HepG2 (cell line): ENCODE results near the gene NGEF. TPM values are rescaled to one million over a fixed set of nuclear protein-coding genes. Genes with fewer than 3 reads are reported as not detected.

ENCODE experiments used
- CENPX ChIP-seq: sonication (generic); formaldehyde crosslinking; IDR thresholded peaks from 2 replicates; pipeline ENCODE4 v1.9.0; 2021; ENCODE audit warnings: mild to moderate bottlenecking, missing genetic modification reagents, moderate library complexity
- DNMT3B ChIP-seq: conservative IDR thresholded peaks from 2 replicates; pipeline ENCODE4 v1.6.1; 2016; ENCODE audit warnings: missing biosample characterization, control low read depth
- ELF1 ChIP-seq: sonication (generic); formaldehyde crosslinking; IDR thresholded peaks from 2 replicates; pipeline ENCODE4 v1.4.0; 2020; ENCODE audit warnings: missing genetic modification reagents
- HNRNPH1 ChIP-seq: fragments of 200-400 bp; formaldehyde crosslinking; optimal IDR thresholded peaks from 2 replicates; pipeline ENCODE3; 2017; ENCODE audit warnings: mild to moderate bottlenecking, low read depth, low read length
- NFATC3 ChIP-seq: sonication (generic); formaldehyde crosslinking; IDR thresholded peaks from 2 replicates; pipeline ENCODE4 v1.5.1; 2020; ENCODE audit warnings: mild to moderate bottlenecking, missing genetic modification reagents
- NFKBIZ ChIP-seq: IDR thresholded peaks from 2 replicates; pipeline ENCODE4 v1.6.1; 2018; ENCODE audit warnings: missing genetic modification reagents, missing compliant biosample characterization
- RBFOX2 ChIP-seq: fragments of 200-400 bp; formaldehyde crosslinking; IDR thresholded peaks from 2 replicates; pipeline ENCODE4 v1.6.1; 2017; ENCODE audit warnings: low read depth, mild to moderate bottlenecking, low read length
- RELA ChIP-seq: sonication (generic); formaldehyde crosslinking; IDR thresholded peaks from 2 replicates; pipeline ENCODE4 v1.4.0; 2020; ENCODE audit warnings: missing genetic modification reagents
- SAP130 ChIP-seq: IDR thresholded peaks from 2 replicates; pipeline ENCODE4 v1.6.1; 2016; ENCODE audit warnings: low read depth
- ZBTB21 ChIP-seq: sonication (generic); formaldehyde crosslinking; IDR thresholded peaks from 2 replicates; pipeline ENCODE4 v1.4.0; 2020; ENCODE audit warnings: missing genetic modification reagents
- ZNF451 ChIP-seq: sonication (generic); formaldehyde crosslinking; IDR thresholded peaks from 2 replicates; pipeline ENCODE4 v1.5.0; 2020; ENCODE audit warnings: mild to moderate bottlenecking, missing genetic modification reagents
- ZNF546 ChIP-seq: sonication (generic); formaldehyde crosslinking; conservative IDR thresholded peaks from 2 replicates; pipeline ENCODE4 v1.8.1; 2023; ENCODE audit warnings: mild to moderate bottlenecking, missing genetic modification reagents
- polyA plus RNA-seq, 8 experiments: library from polyadenylated mRNA; depleted of rRNA in 3 of 8; stranded (reverse) in 7 of 8; unstranded in 1 of 8; fragments of >200 nt; fragmentation: Illumina TruSeq in 4 of 8; extraction: Trizol in 4 of 8; gene quantifications; 2 replicates each; pipeline versions ENCODE4 v1.2.1 to v1.2.3, GENCODE V29; 2011 to 2016; ENCODE audit warnings: low read depth in 4 of 8, missing spikeins in 1 of 8, mixed read lengths in 1 of 8; ENCODE audit not compliant: insufficient read depth in 1 of 8
- total RNA-seq, 5 experiments: library from RNA; depleted of rRNA; stranded (reverse); fragments of >200 nt; fragmentation: Illumina TruSeq; extraction: Trizol; gene quantifications; 2 replicates each; pipeline ENCODE4 v1.2.3, GENCODE V29; 2016; ENCODE audit warnings: low read depth in 1 of 5
- TF ChIP-seq, protein P1 (sequence below): sonication (generic); formaldehyde crosslinking; IDR thresholded peaks from 2 replicates; pipeline ENCODE4 v1.8.0; 2022; ENCODE audit warnings: low read depth, missing genetic modification reagents
- TF ChIP-seq, protein P2 (sequence below): sonication (generic); formaldehyde crosslinking; IDR thresholded peaks from 2 replicates; pipeline ENCODE4 v1.4.0; 2020; ENCODE audit warnings: mild to moderate bottlenecking, missing genetic modification reagents, borderline replicate concordance
- TF ChIP-seq, protein P3 (sequence below): sonication (generic); formaldehyde crosslinking; IDR thresholded peaks from 2 replicates; pipeline ENCODE4 v1.8.0; 2022; ENCODE audit warnings: mild to moderate bottlenecking, missing genetic modification reagents, moderate library complexity
- TF ChIP-seq, protein P4 (sequence below), 2 experiments: sonication (generic) in 1 of 2; formaldehyde crosslinking in 1 of 2; IDR thresholded peaks; 2 replicates each; pipeline versions ENCODE4 v1.5.1 to v1.6.1; 2011 to 2020; ENCODE audit warnings: borderline replicate concordance in 1 of 2, low read depth in 1 of 2, low read length in 1 of 2, mild to moderate bottlenecking in 1 of 2, missing genetic modification reagents in 1 of 2, moderate library complexity in 1 of 2
- TF ChIP-seq, protein P5 (sequence below): sonication (generic); formaldehyde crosslinking; IDR thresholded peaks from 2 replicates; pipeline ENCODE4 v1.4.0; 2020; ENCODE audit warnings: missing genetic modification reagents

Gene NGEF
- total and polyA plus RNA-seq, 2 of the 13 experiments (the other 11 are each of a cell fraction or from before 2014, with no cell fraction given), result 14.4 to 36.9 TPM

DNA sequence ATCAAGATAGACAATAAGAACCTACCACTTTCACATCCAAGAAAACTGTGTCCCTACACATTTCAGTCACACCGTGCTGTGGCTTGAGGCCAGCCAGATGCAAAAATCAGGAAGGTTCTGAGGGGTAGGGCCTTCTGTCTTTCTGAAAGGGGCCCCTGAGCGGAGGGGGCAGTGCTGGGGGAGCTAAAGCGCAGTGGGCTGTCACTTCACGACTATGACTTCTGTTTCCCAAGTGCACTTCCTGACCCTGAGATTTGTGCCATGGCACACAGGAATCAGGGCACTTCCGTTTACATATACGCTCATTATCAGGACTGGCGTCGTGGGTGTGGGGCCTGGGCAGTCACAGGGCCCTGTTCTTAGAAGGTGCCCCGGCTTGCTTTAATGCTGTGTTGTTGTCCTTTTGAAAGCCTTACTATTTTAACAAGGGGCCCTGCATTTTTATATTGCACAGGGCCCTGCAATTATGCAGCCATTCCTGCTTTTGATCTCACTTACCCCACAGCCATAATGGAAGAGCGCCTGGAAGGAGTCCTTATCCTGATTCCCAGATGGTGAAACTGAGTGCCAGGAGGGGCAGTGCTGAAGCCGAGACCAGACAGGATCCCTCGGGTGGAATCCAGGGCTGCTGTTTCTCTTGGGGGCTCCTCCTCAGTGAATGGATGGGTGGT, 620 bp downstream of the NGEF start (continued):
- TF ChIP-seq NFATC3 (CRISPR knock-in tag) (0 out of 2 replicates have a peak, but pooled peaks have one; percentile 22), ZNF451 (CRISPR knock-in tag) (no peak; the same call in 1 of the 2 replicates), RBFOX2 (peak; percentile 15), HNRNPH1 (no peak), CENPX (CRISPR knock-in tag) (no peak), RELA (CRISPR knock-in tag) (no peak), ZBTB21 (CRISPR knock-in tag) (no peak; the same call in 1 of the 2 replicates), ZNF546 (no peak), SAP130 (CRISPR knock-in tag) (peak; percentile 77), DNMT3B (CRISPR knock-in tag) (0 out of 2 replicates have a peak, but pooled peaks have one; percentile 60), NFKBIZ (CRISPR knock-in tag) (no peak), ELF1 (CRISPR knock-in tag) (peak; percentile 72)
- TF ChIP-seq, protein P1, sequence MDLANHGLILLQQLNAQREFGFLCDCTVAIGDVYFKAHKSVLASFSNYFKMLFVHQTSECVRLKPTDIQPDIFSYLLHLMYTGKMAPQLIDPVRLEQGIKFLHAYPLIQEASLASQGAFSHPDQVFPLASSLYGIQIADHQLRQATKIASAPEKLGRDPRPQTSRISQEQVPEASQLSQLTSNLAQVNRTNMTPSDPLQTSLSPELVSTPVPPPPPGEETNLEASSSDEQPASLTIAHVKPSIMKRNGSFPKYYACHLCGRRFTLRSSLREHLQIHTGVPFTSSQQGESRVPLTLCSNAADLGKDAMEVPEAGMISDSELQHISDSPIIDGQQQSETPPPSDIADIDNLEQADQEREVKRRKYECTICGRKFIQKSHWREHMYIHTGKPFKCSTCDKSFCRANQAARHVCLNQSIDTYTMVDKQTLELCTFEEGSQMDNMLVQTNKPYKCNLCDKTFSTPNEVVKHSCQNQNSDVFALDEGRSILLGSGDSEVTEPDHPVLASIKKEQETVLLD (CRISPR knock-in tag), result no peak
- TF ChIP-seq, protein P2, sequence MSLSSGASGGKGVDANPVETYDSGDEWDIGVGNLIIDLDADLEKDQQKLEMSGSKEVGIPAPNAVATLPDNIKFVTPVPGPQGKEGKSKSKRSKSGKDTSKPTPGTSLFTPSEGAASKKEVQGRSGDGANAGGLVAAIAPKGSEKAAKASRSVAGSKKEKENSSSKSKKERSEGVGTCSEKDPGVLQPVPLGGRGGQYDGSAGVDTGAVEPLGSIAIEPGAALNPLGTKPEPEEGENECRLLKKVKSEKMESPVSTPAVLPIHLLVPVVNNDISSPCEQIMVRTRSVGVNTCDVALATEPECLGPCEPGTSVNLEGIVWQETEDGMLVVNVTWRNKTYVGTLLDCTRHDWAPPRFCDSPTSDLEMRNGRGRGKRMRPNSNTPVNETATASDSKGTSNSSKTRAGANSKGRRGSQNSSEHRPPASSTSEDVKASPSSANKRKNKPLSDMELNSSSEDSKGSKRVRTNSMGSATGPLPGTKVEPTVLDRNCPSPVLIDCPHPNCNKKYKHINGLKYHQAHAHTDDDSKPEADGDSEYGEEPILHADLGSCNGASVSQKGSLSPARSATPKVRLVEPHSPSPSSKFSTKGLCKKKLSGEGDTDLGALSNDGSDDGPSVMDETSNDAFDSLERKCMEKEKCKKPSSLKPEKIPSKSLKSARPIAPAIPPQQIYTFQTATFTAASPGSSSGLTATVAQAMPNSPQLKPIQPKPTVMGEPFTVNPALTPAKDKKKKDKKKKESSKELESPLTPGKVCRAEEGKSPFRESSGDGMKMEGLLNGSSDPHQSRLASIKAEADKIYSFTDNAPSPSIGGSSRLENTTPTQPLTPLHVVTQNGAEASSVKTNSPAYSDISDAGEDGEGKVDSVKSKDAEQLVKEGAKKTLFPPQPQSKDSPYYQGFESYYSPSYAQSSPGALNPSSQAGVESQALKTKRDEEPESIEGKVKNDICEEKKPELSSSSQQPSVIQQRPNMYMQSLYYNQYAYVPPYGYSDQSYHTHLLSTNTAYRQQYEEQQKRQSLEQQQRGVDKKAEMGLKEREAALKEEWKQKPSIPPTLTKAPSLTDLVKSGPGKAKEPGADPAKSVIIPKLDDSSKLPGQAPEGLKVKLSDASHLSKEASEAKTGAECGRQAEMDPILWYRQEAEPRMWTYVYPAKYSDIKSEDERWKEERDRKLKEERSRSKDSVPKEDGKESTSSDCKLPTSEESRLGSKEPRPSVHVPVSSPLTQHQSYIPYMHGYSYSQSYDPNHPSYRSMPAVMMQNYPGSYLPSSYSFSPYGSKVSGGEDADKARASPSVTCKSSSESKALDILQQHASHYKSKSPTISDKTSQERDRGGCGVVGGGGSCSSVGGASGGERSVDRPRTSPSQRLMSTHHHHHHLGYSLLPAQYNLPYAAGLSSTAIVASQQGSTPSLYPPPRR (CRISPR knock-in tag), result no peak
- TF ChIP-seq, protein P3, sequence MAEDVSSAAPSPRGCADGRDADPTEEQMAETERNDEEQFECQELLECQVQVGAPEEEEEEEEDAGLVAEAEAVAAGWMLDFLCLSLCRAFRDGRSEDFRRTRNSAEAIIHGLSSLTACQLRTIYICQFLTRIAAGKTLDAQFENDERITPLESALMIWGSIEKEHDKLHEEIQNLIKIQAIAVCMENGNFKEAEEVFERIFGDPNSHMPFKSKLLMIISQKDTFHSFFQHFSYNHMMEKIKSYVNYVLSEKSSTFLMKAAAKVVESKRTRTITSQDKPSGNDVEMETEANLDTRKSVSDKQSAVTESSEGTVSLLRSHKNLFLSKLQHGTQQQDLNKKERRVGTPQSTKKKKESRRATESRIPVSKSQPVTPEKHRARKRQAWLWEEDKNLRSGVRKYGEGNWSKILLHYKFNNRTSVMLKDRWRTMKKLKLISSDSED (CRISPR knock-in tag), result no peak
- TF ChIP-seq, protein P4, sequence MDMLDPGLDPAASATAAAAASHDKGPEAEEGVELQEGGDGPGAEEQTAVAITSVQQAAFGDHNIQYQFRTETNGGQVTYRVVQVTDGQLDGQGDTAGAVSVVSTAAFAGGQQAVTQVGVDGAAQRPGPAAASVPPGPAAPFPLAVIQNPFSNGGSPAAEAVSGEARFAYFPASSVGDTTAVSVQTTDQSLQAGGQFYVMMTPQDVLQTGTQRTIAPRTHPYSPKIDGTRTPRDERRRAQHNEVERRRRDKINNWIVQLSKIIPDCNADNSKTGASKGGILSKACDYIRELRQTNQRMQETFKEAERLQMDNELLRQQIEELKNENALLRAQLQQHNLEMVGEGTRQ (IDR thresholded peaks at IDR 0.05; ENCODE audit: low read depth, low read length), result no peak
- TF ChIP-seq, protein P4 (CRISPR knock-in tag; IDR thresholded peaks at IDR 0.05; ENCODE audit: borderline replicate concordance), result no peak
- TF ChIP-seq, protein P5, sequence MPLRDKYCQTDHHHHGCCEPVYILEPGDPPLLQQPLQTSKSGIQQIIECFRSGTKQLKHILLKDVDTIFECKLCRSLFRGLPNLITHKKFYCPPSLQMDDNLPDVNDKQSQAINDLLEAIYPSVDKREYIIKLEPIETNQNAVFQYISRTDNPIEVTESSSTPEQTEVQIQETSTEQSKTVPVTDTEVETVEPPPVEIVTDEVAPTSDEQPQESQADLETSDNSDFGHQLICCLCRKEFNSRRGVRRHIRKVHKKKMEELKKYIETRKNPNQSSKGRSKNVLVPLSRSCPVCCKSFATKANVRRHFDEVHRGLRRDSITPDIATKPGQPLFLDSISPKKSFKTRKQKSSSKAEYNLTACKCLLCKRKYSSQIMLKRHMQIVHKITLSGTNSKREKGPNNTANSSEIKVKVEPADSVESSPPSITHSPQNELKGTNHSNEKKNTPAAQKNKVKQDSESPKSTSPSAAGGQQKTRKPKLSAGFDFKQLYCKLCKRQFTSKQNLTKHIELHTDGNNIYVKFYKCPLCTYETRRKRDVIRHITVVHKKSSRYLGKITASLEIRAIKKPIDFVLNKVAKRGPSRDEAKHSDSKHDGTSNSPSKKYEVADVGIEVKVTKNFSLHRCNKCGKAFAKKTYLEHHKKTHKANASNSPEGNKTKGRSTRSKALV (CRISPR knock-in tag), result peak; percentile 73; the same call in 1 of the 2 replicates
